HT-29 (cell line): ENCODE measurements around the gene ZNF785. TPM values are rescaled to one million over a fixed set of nuclear protein-coding genes. Genes with fewer than 3 reads are reported as not detected.
A peak's percentile ranks its signal among the peaks of the same experiment; 100 is the strongest.
"Not testable (repeated sequence)": the region's sequence is repeated elsewhere in the genome, so short reads cannot be mapped to it uniquely, and the experiment has no call there.

Experiments used
- DNase-seq: peaks from one replicate; pipeline ENCODE4 v3.0.0-alpha.2; 2015; ENCODE audit warnings: low spot score
- small RNA-seq: library from RNA; depleted of rRNA; stranded (forward); fragments of <200 nt; gene quantifications from one replicate; pipeline ENCODE3, GENCODE V24; 2014
- total RNA-seq: library from RNA; depleted of rRNA; stranded (reverse); fragments of >200 nt; shearing (Covaris generic); gene quantifications from 2 replicates; pipeline ENCODE4 v1.2.3, GENCODE V29; 2014; rRNA removed

Gene ZNF785
- total RNA-seq, 1 experiment from 2014 or later, result 12.2 TPM

GRCh38 chr16:30539986-30540526 is 45.4 kb downstream of the ZNF785 start:
- DNase-seq, result not testable (repeated sequence)

DNA sequence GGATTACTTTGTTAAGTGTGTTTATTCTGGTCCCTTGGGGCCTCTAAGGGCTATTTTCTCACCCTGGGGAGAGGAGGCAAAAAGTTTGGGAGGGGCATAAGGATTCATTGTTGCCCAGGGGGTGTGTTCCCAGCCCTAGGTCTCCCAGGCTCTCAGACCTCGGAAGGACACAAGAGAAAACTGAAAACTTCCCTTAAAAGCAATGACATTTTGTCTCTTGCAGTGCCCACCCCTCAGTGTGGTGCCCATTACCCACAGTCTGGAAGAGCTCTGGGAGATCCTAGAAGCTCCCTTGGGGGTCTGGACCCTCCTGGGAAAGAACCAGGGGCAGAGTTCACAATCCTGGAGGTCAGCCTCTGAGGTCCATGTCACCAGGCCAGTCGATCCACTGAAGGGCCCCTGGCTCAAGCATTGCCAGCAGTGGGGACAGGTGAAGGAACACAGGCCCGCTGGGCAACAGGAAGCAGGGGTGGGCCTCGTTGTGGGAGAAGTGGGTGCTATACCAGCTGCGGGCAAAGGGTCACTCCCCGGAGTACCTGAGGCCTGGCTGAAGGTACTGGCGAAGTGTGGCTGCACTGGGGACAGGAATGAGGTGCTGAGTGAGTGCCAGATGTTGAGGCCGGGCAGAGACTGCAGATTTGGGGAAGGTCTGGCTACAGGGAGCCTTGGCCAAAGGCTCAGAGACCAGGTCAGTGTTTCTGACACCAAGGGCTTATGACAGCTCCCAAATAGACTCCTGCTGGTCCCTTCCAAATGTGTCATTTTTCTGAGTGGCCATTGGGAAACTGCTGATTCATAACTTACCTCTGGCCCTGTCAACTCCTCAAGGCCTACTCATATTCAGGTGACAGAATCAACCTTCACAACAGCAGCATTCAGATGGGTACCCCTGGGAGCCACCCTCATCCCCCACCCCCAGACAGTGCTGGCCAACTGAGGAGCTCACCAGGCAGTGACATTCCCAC is 46.2 kb downstream of the ZNF785 start:
- no peak for DNase-seq

DNA sequence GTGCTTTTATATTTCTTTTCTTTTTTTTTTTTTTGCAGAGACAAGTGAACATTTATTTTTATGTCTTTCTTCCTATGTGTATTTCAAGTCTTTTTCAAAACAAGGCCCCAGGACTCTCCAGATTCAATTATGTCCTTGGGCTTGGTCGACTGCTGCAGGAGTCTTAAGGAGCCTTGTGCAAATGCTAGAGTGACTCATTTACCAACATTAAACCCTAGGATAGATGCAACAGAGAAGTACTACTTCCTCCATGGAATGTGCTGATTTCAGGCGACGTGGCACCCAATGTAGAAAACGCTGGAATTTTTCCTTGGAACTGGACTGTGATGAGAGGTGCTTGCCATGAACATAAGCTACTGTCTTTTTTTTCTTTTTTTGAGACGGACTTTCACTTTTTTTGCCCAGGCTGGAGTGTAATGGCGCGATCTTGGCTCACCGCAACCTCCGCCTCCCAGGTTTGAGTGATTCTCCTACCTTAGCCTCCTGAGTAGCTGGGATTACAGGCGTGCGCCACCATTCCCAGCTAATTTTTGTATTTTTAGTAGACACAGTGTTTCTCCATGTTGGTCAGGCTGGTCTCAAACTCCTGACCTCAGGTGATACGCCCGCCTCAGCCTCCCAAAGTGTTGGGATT is 49.0 kb downstream of the ZNF785 start:
- DNase-seq, result not testable (repeated sequence)

GRCh38 chr16:30535777-30536190 is 49.7 kb downstream of the ZNF785 start:
- DNase-seq, result peak; percentile 81

DNA sequence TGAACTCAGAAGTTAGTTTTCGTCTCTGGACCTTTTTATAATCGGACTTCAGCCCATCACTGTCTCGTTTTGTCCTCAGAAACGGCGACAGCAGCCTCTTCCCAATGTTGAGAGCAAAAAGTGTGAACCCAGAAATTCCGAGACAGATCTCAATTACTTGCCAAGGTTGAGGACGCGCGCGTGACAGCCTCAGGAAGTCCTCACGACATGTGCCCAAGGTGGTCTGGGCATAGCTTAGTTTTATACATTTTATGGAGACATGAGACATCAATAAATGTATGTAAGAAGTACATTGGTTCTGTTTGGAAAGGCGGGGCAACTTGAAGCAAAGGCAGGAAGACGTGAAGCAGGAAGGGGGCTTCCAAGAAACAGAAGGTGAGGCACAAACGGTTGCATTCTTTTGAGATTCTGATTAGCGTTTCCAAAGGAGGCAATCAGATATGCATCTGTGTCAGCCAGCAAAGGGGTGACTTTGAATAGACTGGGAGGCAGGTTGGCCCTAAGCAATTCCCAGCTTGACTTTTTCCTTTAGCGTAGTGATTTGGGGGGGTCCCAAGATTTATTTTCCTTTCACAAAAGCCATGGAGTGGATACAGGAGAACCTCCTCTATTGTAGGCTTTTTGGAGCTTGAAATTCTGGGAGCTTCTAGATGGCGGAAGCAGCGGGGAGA is 50.3 kb downstream of the ZNF785 start:
- DNase-seq, result no peak

DNA sequence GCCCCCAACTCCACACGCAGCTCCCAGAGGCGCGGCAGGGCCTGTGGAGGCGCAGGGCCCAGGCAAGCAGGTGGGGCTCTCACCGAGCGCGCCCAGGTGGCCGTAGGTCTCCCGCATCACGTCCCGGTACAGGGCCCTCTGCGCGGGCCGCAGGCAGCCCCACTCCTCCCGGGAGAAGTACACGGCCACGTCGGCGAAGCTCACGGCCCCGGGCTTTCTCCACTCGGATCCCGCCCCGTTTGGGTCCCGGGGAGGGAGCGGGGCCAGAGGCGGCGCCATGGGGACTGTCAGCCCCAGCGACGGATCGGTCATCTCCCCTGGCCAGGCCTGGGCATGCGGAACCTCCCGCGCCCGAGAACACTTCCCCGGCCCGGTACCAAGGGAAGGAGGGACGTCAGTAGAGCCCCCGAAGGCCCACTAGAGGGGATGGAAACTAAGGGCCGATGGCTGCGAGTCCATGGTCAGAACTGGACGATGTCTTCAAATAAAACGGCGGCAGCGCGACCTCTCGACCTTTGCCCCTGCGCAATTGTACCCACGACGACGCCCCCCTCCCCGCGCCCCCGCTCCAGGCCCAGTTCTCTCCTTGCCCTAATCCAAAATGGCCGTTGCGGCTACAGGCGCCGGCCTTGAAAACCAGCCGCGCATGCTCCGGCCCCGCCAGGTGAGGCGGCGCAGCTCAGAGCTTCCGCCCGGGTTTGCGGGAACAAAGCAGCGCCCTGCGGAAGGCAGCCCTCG is 51.0 kb downstream of the ZNF785 start, which contains the start of gene ZNF747:
TSS of gene ZNF747 (minus strand) at position 491 of the 738 bp plus-strand sequence. CDS start at position 312, 179 bp downstream.
- DNase-seq, result peak; percentile 80

DNA sequence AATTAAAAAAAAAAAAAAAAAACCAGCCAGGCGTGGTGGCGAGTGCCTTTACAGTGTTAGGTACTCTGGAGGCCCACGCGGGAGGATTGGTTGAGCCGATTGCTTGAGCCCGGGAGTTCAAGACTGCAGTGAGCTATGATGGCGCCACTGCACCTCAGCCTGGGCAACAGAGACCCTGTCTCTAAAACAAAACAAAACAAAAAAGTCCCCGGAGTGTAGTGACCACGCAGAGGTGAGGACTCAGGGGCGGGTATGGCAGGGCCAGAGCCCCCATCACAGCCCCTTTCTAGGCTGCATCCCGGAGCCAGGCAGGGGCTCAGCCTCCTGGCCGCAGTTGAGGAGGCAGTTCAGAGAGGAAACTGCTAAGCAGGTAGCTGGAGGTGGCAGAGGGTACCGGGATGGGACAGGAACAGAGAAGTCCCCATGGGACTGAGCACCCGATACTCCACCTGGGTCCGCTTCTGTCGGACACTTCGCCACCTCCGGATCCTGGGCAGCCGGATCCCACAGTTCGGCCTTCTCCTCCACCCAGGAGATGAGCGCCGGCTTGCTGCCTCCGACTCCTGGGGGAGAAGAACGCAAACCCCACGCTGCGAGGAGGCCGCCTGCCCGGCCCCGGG is 51.6 kb downstream of the ZNF785 start:
- DNase-seq, result no peak

DNA sequence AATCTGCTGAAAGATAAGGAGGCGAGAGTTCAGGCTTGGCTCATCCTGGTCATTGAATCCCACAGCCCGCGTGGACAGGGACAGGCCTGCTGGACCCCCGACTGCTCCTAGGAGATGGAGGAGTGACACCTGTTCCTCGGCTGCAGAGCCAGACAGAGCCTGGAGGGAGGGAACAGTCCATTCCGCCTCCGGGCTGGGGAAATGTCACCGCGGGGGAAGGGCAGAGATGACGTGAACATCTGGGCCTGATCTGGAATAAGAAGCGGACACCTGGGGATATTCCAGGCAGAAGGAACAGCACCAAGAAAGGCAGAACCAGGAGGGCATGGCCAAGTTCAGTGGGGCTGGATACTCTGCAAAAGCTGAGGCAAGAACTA is 52.4 kb downstream of the ZNF785 start:
- DNase-seq, result no peak

DNA sequence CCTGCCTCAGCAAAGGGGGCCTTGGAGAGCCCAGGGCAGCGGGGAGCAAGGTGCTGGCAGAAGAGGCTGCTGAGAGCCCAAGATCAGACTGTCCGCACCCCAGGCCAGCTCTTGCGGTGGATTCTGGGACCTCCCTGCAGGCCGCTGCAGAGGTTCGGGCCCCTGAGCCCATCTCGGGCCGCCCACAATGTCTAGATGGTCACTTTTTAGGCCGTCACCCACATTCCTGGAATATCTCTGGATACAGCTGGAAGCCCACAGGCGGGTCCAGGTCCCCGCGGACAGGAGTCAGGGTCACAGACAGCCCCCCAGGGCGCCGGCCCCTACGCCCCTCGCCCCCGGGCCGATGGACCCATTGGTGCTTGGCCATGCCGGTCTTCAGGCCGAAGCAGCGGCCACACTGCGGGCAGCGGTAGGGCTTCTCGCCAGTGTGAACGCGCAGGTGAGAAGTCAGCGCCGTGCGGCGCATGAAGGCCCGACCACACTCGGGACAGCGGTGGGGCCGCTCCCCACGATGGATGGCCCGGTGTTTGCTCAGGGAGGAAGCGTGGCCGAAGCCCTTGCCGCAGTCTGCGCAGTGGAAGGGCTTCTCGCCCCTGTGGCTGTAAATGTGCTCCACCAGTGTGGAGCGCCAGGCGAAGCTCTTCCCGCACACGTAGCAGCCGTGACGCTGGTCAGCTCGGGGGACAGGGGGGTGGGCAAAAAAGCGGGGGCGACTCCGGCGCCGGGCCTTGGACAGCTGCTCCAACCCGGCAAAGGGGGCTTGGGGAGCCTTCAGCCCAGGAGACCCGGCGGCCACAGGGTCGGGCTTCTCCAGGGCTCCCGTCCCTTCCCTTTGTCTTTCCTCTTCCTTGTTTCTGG is 53.0 kb downstream of the ZNF785 start:
- DNase-seq, result no peak

Small RNA genes within 50 kb of the gene (small RNA-seq; reads per million reads assigned to genes)
- gene AC093249.1 (not detected), gene AC093249.4 (not detected)

Other genes starting within 250 kb of the ZNF785 start
- gene CD2BP2, start 230.4 kb downstream of the ZNF785 start, total RNA-seq, result 42.8 and 49.4 TPM in 2 replicates
- gene TBC1D10B, start 215.2 kb downstream of the ZNF785 start, total RNA-seq, result 63.3 and 66.5 TPM in 2 replicates
- 1.0 TPM in 1 of 2 replicates, not detected in the other for gene MYL11, start 210.9 kb downstream of the ZNF785 start, total RNA-seq
- 0.16 TPM in 1 of 2 replicates, not detected in the other for gene SEPTIN1, start 203.1 kb downstream of the ZNF785 start, total RNA-seq
- gene ZNF48, start 190.3 kb downstream of the ZNF785 start, total RNA-seq, result 19.0 and 20.3 TPM in 2 replicates
- gene ZNF771, start 178.1 kb downstream of the ZNF785 start, total RNA-seq, result 12.6 and 17.7 TPM in 2 replicates
- gene DCTPP1, start 155.7 kb downstream of the ZNF785 start, total RNA-seq, result 107 and 111 TPM in 2 replicates
- gene SEPHS2, start 139.8 kb downstream of the ZNF785 start, total RNA-seq, result 11.0 and 12.4 TPM in 2 replicates
- not detected in 2 replicates for gene ITGAL, start 113.0 kb downstream of the ZNF785 start, total RNA-seq
- gene ZNF768, start 59.1 kb downstream of the ZNF785 start, total RNA-seq, result 47.1 and 47.9 TPM in 2 replicates
- gene ZNF747, start 50.8 kb downstream of the ZNF785 start, total RNA-seq, result 7.9 and 8.8 TPM in 2 replicates
- 8.3 and 9.9 TPM in 2 replicates for gene ZNF764, start 27.3 kb downstream of the ZNF785 start, total RNA-seq
- 5.7 and 7.5 TPM in 2 replicates for gene ZNF688, start 14.0 kb downstream of the ZNF785 start, total RNA-seq
- gene ZNF689, start 24.7 kb upstream of the ZNF785 start, total RNA-seq, result 4.9 and 7.7 TPM in 2 replicates
- gene PRR14, start 65.3 kb upstream of the ZNF785 start, total RNA-seq, result 20.8 and 22.9 TPM in 2 replicates
- gene FBRS, start 72.7 kb upstream of the ZNF785 start, total RNA-seq, result 33.6 and 38.0 TPM in 2 replicates
- gene SRCAP, start 113.5 kb upstream of the ZNF785 start, total RNA-seq, result 33.2 and 46.2 TPM in 2 replicates
- gene PHKG2, start 162.7 kb upstream of the ZNF785 start, total RNA-seq, result 58.3 and 69.5 TPM in 2 replicates
- 13.5 and 23.4 TPM in 2 replicates for gene CFAP119, start 176.4 kb upstream of the ZNF785 start, total RNA-seq
- 99.7 and 109 TPM in 2 replicates for gene RNF40, start 176.6 kb upstream of the ZNF785 start, total RNA-seq
- gene ZNF629, start 201.5 kb upstream of the ZNF785 start, total RNA-seq, result 19.8 and 21.3 TPM in 2 replicates